ENCODE data around the gene ATF6.

GRCh38 chr1:161915978-161916377 is 149.9 kb downstream of the ATF6 start:
- TF ChIP-seq CTCF (IDR thresholded peaks at IDR 0.05; ENCODE audit: extremely low read depth in 1 of 2, insufficient read depth in 1 of 2, low read depth in 1 of 2, low read length in 2 of 2) = no peak
- no peak for TF ChIP-seq POLR2A (IDR thresholded peaks at IDR 0.05; ENCODE audit: low read depth, low read length)
- TF ChIP-seq MAX (IDR thresholded peaks at IDR 0.05; ENCODE audit: insufficient read depth, insufficient read length) = no peak
- no peak for TF ChIP-seq EZH2 (IDR thresholded peaks at IDR 0.05; ENCODE audit: borderline replicate concordance, low read depth, low read length, severe bottlenecking)
- TF ChIP-seq GATA2 (IDR thresholded peaks at IDR 0.05; ENCODE audit: insufficient read depth, insufficient read length, low read depth, low read length) = no peak
- no peak for TF ChIP-seq POLR2AphosphoS5 (IDR thresholded peaks at IDR 0.05; ENCODE audit: insufficient read depth, low read depth, low read length)
- TF ChIP-seq FOS (IDR thresholded peaks at IDR 0.05; ENCODE audit: borderline replicate concordance, insufficient read depth, low read length) = no peak

Data from endothelial cell of umbilical vein (primary cell).